DOHH2 (cell line): ENCODE results near the gene TNFRSF21.

Experiments used
- H3F3A ChIP-seq: fragments of 200-600 bp; sonication (generic), shearing (Covaris generic); 2 replicates; pipeline ENCODE4 v1.6.0; 2016; ENCODE audit warnings: antibody characterized with exemption, mild to moderate bottlenecking; ENCODE audit not compliant: control insufficient read depth, insufficient read depth
- H3K27ac ChIP-seq: fragments of 200-600 bp; sonication (generic); 2 replicates; pipeline ENCODE4 v1.5.1; 2014; ENCODE audit warnings: low read depth, mild to moderate bottlenecking, low read length, moderate library complexity
- H3K27me3 ChIP-seq: fragments of 200-600 bp; sonication (generic); 2 replicates; pipeline ENCODE4 v1.6.1; 2014; ENCODE audit warnings: mild to moderate bottlenecking, low read length, mixed read lengths; ENCODE audit not compliant: control insufficient read depth
- H3K36me3 ChIP-seq: fragments of 200-600 bp; sonication (generic); 2 replicates; pipeline ENCODE4 v1.6.1; 2014; ENCODE audit warnings: mild to moderate bottlenecking, low read length, moderate library complexity, mixed read lengths; ENCODE audit not compliant: control insufficient read depth
- H3K4me1 ChIP-seq: fragments of 200-600 bp; sonication (generic); 2 replicates; pipeline ENCODE4 v1.6.1; 2014; ENCODE audit warnings: mild to moderate bottlenecking, low read length, mixed read lengths; ENCODE audit not compliant: control insufficient read depth
- H3K4me2 ChIP-seq: fragments of 200-600 bp; sonication (generic); 2 replicates; pipeline ENCODE4 v1.6.0; 2014; ENCODE audit warnings: mild to moderate bottlenecking, low read length, moderate library complexity
- H3K4me3 ChIP-seq: fragments of 200-600 bp; sonication (generic); 2 replicates; pipeline ENCODE4 v1.5.1; 2014; ENCODE audit warnings: mild to moderate bottlenecking, low read length, mixed read lengths
- H3K79me2 ChIP-seq: fragments of 200-600 bp; sonication (generic); 2 replicates; pipeline ENCODE4 v1.6.1; 2014; ENCODE audit warnings: mild to moderate bottlenecking, low read length, mixed read lengths; ENCODE audit not compliant: control insufficient read depth
- H3K9me2 ChIP-seq: fragments of 200-600 bp; sonication (generic); replicated peaks from 2 replicates; pipeline ENCODE4 v1.6.1; 2014; ENCODE audit warnings: mild to moderate bottlenecking, low read length, mixed read lengths; ENCODE audit not compliant: control insufficient read depth
- H3K9me3 ChIP-seq: fragments of 200-600 bp; sonication (generic); 2 replicates; pipeline ENCODE4 v1.6.1; 2014; ENCODE audit warnings: antibody characterized with exemption, low read length, mixed read lengths; ENCODE audit not compliant: control insufficient read depth, insufficient read depth
- H4K20me1 ChIP-seq: fragments of 200-600 bp; sonication (generic); 2 replicates; pipeline ENCODE4 v1.6.0; 2014; ENCODE audit warnings: low read depth, mild to moderate bottlenecking, antibody characterized with exemption, low read length, moderate library complexity; ENCODE audit not compliant: control insufficient read depth, insufficient read depth
- EZH2phosphoT487 ChIP-seq: fragments of 200-600 bp; sonication (generic); IDR thresholded peaks from 2 replicates; pipeline ENCODE4 v1.6.1; 2017; ENCODE audit warnings: borderline replicate concordance, mild to moderate bottlenecking, antibody characterized with exemption, low read length, moderate library complexity, mixed read lengths
- TF ChIP-seq, protein P1 (sequence below): fragments of 200-600 bp; sonication (generic); IDR thresholded peaks from one replicate; pipeline ENCODE4 v1.5.1; 2014; ENCODE audit warnings: antibody characterized with exemption, mild to moderate bottlenecking, low read depth, low read length; ENCODE audit not compliant: poor library complexity, severe bottlenecking

The TNFRSF21 gene

DNA sequence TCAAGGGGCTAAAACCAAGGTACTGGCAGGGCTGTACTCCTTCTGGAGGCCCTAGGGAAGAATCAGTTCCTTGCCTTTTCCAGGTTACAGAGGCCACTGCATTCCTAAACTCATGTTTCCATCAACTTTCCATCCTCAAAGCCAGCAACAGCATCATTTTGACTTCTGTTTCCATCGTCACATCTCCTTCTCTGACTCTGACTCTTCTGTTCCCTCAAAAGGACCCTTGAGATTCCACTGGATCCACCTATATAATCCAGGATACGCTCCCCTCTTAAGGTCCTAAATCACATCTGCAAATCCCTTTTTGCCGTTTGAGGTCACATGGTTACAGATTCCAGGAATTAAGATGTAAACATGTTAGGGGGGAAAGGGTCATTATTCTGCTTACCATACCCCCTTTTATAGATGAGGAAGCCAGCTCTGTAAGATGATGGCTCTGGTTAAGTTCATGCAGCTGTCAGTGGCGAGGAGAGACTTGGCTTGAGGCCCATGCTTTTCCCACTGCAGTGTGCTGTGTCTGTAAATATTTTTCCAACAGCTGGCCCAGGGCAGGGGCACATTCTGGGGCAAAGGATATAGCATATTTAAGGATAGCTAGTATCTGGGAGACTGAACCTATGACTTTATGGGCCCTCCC is 114.6 kb downstream of the TNFRSF21 start:
- H3K36me3 ChIP-seq: no peaks in the 10 kb centered on the region
- no peaks in the 10 kb centered on the region for H3K79me2 ChIP-seq
- H3K9me2 ChIP-seq: no peaks in the 10 kb centered on the region
- no peaks in the 10 kb centered on the region for H3K9me3 ChIP-seq
- TF ChIP-seq, protein P1, sequence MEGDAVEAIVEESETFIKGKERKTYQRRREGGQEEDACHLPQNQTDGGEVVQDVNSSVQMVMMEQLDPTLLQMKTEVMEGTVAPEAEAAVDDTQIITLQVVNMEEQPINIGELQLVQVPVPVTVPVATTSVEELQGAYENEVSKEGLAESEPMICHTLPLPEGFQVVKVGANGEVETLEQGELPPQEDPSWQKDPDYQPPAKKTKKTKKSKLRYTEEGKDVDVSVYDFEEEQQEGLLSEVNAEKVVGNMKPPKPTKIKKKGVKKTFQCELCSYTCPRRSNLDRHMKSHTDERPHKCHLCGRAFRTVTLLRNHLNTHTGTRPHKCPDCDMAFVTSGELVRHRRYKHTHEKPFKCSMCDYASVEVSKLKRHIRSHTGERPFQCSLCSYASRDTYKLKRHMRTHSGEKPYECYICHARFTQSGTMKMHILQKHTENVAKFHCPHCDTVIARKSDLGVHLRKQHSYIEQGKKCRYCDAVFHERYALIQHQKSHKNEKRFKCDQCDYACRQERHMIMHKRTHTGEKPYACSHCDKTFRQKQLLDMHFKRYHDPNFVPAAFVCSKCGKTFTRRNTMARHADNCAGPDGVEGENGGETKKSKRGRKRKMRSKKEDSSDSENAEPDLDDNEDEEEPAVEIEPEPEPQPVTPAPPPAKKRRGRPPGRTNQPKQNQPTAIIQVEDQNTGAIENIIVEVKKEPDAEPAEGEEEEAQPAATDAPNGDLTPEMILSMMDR: no peak
- no peak for TF ChIP-seq EZH2phosphoT487
- H4K20me1 ChIP-seq: no peaks in the 10 kb centered on the region
- H3K4me1 ChIP-seq: 0 out of 2 replicates have a peak, but pooled peaks cover 3% of the 10 kb centered on the region
- H3K4me3 ChIP-seq: no peak overlapping the region
- no peaks in the 10 kb centered on the region for H3F3A ChIP-seq
- H3K4me2 ChIP-seq: no peak overlapping the region
- H3K27me3 ChIP-seq: no peaks in the 10 kb centered on the region
- H3K27ac ChIP-seq: no peak overlapping the region

DNA sequence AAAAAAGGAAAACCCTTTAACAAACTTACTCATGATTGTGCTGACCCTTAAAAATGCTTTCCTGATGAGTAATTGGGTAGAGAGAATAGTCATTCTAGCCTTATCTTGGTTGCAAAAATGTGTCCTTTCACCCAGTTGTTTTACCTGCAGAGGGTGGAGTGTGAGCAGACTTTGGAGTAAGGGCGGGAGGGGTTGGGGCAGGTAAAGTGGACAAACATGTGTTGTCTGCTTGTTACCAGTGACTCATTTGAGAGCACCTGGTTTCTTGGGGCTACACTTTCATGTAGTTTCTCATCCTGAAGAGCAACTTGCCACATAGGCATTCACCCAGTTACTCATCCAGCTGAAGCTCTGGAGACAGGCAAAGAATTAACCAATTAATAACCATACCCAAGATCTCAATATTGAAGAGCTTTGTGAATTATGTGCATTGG is 121.1 kb downstream of the TNFRSF21 start:
- Histone ChIP-seq H3K9me3 (no peaks in the 10 kb centered on the region), H3F3A (no peaks in the 10 kb centered on the region), H4K20me1 (no peaks in the 10 kb centered on the region), H3K36me3 (no peaks in the 10 kb centered on the region), H3K79me2 (no peaks in the 10 kb centered on the region), H3K4me1 (no peaks in the 10 kb centered on the region), H3K4me3 (no peak overlapping the region), H3K9me2 (no peaks in the 10 kb centered on the region), H3K27me3 (no peaks in the 10 kb centered on the region), H3K27ac (no peak overlapping the region), H3K4me2 (no peak overlapping the region)
- TF ChIP-seq, protein P1: no peak
- TF ChIP-seq EZH2phosphoT487: no peak

DNA sequence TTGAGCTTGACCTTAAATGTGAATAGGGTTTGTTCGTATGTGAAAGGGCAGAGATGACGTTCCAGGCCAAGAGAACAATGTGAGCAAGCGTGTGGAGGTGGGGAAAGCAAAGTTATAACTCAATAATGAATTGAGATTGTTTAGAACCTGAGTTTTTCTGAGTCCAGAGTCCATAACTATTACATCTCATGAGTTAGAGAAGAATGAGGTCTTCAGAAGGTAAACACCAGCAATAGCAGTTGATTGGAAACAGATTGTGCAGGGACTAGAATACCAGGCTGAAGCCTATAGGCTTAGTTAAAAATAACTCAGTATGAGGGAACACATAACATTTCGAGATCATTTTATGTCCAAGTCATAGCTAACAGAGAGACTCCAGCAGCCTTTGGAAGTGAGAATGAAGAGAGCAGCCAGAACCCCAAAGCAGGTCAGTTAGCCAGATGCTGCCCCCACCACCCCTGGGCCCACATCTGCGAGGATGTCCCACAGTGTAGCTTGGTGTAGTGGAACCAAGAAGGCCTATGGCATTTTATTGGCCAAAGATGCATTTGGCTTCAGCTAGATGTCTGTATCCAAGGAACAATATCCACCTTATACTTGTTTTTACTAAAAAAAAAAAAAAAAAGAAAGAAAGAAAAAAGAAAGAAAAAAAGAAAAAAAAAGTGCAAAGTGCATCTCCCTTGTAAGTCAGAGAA is 121.7 kb downstream of the TNFRSF21 start:
- no peak for TF ChIP-seq EZH2phosphoT487
- TF ChIP-seq, protein P1: no peak
- Histone ChIP-seq H3K9me3 (no peaks in the 10 kb centered on the region), H3K4me2 (no peak overlapping the region)

More for the DNA sequence above, 121.7 kb downstream of the TNFRSF21 start:
- no peaks in the 10 kb centered on the region for H4K20me1 ChIP-seq
- H3K27me3 ChIP-seq: no peaks in the 10 kb centered on the region
- H3F3A ChIP-seq: no peaks in the 10 kb centered on the region
- H3K4me1 ChIP-seq: no peaks in the 10 kb centered on the region
- H3K79me2 ChIP-seq: no peaks in the 10 kb centered on the region
- H3K27ac ChIP-seq: no peak overlapping the region
- H3K9me2 ChIP-seq: no peaks in the 10 kb centered on the region
- no peaks in the 10 kb centered on the region for H3K36me3 ChIP-seq
- H3K4me3 ChIP-seq: no peak overlapping the region
